GM12801 (cell line): ENCODE results near the gene COX6B2.

Experiments used
- TF ChIP-seq, protein P1 (sequence below): IDR thresholded peaks from one replicate; pipeline ENCODE4 v1.5.1; 2011; ENCODE audit warnings: control low read depth; ENCODE audit not compliant: insufficient read length; ENCODE audit errors: extremely low read depth

COX6B2 gene

DNA sequence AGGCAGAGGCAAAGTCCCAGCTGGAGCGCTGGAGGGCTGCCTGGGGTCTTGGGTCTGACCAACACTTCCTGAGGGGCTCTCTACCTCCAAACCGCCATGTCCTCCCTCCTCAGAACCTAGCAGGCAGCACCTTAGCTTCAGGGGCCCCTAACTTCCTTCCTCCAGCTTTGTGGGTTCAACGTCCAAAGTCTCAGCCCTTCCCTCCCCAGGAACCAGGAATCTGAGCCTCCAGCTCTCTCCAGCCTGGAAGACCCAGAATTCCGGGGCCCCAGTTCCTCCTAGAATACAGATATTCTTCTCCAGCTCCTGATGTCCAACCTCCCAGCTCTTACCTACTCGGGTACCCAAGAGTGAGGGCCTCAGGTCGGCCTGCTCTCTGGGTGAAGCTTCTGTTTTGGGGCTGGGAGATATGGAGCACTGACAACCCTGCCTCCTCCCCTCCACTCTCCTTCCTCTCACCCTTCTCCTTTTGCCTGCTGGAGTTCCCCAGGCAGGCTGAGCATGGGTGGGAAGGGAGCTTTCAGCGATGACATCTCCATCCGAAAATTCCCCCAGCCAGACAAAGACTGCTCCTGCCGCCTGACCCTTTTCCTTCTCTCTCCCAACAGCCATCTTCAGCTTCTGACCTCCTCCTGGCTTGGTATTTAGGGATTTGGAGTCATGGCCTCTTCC is 32.9 kb downstream of the COX6B2 start:
- TF ChIP-seq, protein P1, sequence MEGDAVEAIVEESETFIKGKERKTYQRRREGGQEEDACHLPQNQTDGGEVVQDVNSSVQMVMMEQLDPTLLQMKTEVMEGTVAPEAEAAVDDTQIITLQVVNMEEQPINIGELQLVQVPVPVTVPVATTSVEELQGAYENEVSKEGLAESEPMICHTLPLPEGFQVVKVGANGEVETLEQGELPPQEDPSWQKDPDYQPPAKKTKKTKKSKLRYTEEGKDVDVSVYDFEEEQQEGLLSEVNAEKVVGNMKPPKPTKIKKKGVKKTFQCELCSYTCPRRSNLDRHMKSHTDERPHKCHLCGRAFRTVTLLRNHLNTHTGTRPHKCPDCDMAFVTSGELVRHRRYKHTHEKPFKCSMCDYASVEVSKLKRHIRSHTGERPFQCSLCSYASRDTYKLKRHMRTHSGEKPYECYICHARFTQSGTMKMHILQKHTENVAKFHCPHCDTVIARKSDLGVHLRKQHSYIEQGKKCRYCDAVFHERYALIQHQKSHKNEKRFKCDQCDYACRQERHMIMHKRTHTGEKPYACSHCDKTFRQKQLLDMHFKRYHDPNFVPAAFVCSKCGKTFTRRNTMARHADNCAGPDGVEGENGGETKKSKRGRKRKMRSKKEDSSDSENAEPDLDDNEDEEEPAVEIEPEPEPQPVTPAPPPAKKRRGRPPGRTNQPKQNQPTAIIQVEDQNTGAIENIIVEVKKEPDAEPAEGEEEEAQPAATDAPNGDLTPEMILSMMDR: no peak

DNA sequence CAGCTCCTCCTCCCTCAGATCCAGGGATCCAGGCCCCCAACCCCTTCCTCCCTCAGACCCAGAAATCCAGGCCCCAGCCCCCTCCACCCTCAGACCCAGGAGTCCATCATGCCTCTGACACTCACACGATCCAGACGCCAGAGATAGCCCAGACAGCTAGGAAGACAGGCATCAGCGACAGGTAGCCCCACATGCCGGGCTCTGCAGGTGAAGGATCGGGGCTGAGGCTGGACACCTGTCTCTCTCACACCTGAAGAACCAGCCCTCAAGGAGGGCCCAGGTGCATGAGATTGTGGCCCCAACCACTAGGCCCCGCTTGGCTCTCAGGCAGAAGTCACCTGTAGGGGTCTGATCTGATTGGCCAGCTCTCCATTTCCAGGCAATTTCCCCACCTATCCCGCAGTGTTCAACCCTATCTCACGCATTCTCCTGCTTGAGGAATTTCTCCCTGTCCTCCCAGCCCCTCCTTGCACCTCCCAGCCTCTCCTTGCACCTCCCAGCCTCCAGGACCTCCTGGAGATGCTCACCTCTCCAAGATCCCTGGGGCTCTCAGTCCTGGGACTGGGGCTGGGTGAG is 33.6 kb downstream of the COX6B2 start:
- TF ChIP-seq, protein P1: no peak

DNA sequence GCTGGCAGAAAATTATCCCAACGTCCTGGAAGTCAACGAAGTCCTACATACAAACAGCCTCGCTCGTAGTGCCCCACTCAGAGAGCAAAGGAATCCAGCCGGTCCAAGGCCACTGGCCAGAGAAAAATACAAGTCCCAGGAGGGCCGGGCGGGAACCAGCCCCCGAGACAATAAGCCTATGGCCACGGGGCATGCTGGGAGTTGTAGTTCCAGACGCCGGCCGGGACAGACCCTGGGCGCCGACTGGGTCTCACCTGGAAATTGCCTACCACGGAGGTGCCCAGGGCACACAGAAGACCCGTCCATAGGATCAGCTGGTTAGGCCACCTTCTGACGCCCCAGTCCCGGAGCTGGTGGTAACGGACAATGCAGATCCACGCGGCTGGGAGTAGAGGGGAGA is 34.7 kb downstream of the COX6B2 start:
- TF ChIP-seq, protein P1: no peak

DNA sequence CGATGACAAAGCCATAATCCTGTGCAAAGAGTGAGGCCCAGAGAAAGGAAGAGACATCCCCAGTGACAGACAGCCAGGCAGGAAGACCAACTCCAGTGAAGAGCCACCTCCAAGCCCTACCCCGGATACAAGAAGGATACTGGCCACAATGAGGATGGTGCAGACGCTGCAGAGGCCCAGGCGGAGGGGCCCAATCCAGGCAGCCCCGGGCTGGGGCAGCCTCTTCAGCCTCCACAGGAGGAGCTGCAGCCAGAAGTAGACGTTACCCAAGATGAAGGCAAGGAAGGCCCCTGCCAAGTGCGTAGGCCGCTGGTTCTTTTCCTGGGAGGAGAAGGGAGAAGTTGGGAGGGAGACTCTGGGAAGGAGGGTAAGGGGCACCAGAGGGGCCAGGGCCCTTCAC is 37.9 kb downstream of the COX6B2 start:
- TF ChIP-seq, protein P1: no peak

DNA sequence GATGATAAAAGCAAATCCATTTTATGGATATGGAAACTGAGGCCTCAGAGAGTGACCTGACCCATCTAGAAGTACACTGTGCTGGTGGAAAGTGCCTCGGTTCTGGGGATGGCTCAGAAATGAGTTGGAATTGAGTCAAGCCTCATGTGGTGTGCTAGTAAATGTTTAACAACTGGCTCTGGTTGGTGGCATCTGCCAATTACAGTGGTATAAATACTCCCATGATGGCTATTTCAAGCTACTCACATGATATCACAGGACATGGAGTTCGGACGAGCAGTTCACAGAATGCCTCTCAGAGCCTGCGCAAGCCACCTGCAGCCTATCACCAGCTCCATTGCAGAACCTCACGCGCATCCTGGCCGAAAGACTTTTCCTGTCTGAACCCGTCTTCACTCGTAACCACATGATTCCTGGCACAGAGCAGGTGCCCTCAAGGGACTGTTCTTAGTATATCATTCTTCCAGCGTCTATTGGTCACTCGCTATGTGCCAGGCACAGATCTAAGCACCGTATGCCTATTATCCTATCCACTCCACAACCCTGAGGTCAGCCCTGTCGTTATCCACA is 38.5 kb downstream of the COX6B2 start:
- TF ChIP-seq, protein P1: no peak

DNA sequence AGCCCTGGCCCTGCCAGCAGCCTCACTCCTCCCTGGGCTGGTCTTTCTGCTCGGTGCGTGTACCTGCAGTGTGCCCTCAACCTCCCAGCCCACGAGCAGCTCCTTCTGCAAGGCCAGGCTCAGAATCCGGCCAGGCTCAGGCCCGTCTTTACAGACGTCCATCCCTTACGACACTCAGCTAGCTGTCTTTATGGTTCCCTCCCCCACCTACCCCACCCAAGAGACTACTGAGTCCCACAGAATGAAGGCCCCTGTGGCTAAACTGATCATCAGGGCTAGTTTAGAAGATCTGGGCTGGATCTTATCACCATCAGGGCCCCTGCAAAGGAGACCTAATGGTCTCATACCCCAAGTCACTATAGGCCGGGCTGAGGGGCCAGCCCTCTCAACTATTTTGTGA is 40.1 kb downstream of the COX6B2 start:
- TF ChIP-seq, protein P1: no peak

DNA sequence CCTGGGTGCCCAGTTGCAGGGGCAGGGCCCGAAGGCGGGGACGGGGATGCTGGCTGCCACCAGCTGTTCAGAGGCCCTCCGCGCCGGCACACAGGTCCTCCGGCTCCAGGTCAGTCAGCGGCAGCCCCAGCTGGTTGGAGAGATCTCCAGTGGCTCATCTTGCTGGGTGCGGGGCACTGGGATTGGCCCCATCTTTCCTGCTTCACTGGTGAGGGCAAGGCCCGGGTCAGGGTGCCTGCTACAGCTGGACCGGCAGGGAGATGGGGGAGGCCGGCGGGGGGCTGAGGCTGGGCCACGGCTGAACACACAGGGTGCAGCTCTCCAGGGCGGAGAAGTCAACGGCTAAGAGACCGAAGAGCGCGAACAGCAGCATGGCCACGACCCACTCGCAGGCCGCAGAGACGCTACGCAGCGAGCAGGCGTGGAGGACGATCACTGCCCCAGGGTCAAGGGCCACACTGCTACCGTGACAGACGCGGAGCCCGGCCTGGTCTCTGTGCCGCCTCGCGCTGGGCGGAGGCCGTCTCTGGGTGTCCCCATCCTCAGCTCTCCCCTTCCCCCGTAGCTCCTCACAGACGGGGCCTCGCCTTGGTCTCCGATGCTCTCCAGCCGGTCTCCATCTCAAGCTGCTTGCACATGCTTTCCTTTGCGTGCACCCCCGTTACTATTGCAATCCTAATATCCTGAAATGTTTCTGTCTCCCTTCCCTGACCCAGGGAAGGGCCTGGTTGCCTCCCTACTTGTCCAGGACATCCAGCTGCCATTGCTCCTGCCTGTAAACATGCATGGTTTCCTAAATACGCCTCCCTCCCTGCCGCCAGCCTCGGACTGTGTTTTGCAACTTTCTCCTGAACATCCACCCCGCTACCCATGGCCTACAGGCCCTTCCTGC is 41.7 kb downstream of the COX6B2 start:
- TF ChIP-seq, protein P1: no peak
